Heart left ventricle (tissue), 16 donors: Measurements from ENCODE around the gene MYLK3. TPM values are rescaled to one million over a fixed set of nuclear protein-coding genes. Genes with fewer than 3 reads are reported as not detected.

ENCODE experiments used
- ATAC-seq, 4 donors: fragments of 200-7000 bp; cut with Tn5 transposase; one replicate each; pipeline ENCODE4 v1.9.1; 2020 to 2022; ENCODE audit warnings: moderate library complexity in 4 of 4, mild to moderate bottlenecking in 3 of 4, moderate number of reproducible peaks in 1 of 4
- DNase-seq, 5 donors: peaks; one replicate each; pipeline ENCODE4 v3.0.0-alpha.2; 2020
- H3K27ac ChIP-seq, 12 donors: fragments of 200-600 bp; sonication (generic) in 4 of 12; one replicate each; pipeline versions ENCODE4 v1.5.0 to v1.8.0; 2016 to 2022; ENCODE audit warnings: mild to moderate bottlenecking in 2 of 12
- H3K27me3 ChIP-seq, 9 donors: fragments of 200-600 bp; sonication (generic) in 2 of 9; one replicate each; pipeline versions ENCODE4 v1.5.1 to v1.8.0; 2016 to 2022; ENCODE audit warnings: mild to moderate bottlenecking in 3 of 9
- H3K36me3 ChIP-seq, 9 donors: fragments of 200-600 bp; sonication (generic) in 2 of 9; one replicate each; pipeline versions ENCODE4 v1.5.0 to v1.8.0; 2018 to 2022; ENCODE audit warnings: mild to moderate bottlenecking in 2 of 9
- H3K4me1 ChIP-seq, 12 donors: fragments of 200-600 bp; sonication (generic) in 4 of 12; one replicate each; pipeline versions ENCODE4 v1.5.0 to v1.8.0; 2016 to 2022; ENCODE audit warnings: mild to moderate bottlenecking in 3 of 12
- H3K4me3 ChIP-seq, 12 donors: fragments of 200-600 bp; sonication (generic) in 4 of 12; one replicate each; pipeline versions ENCODE4 v1.5.0 to v1.8.0; 2017 to 2022; ENCODE audit warnings: mild to moderate bottlenecking in 9 of 12, moderate library complexity in 4 of 12
- H3K9me3 ChIP-seq, 12 donors: fragments of 200-600 bp; sonication (generic) in 4 of 12; one replicate each; pipeline versions ENCODE4 v1.5.0 to v1.8.0; 2016 to 2022; ENCODE audit warnings: mild to moderate bottlenecking in 1 of 12
- POLR2A ChIP-seq, 2 donors: fragments of 450-650 bp; IDR thresholded peaks; one replicate each; pipeline ENCODE4 v1.6.1; 2017; ENCODE audit warnings: antibody characterized with exemption in 2 of 2, mild to moderate bottlenecking in 2 of 2, moderate library complexity in 2 of 2
- WGBS, 4 donors: extraction: QIAGEN DNeasy Blood & Tissue Kit in 2 of 4; methylation state at CpG; one replicate each; pipeline versions ENCODE4 v1.1.5 to v1.1.7; 2013 to 2018; 5-methylcytosine and 5-hydroxymethylcytosine counted together
- intact Hi-C, 10 donors: fragments of 100-400 bp; cut with DNase I; formaldehyde crosslinking; loops; one replicate each; pipeline versions ENCODE4 v1.11.1 to v1.14.2; 2022
- polyA plus RNA-seq, 2 donors: library from polyadenylated mRNA; stranded (reverse); fragments of 200-250 nt; gene quantifications; one replicate each; pipeline ENCODE4 v1.2.3, GENCODE V29; 2013
- total RNA-seq, 9 donors: library from RNA; depleted of rRNA in 2 of 9; stranded (reverse); fragments of >200 nt in 2 of 9; fragmentation: NEBNext Ultra II Directional in 3 of 9; extraction: Animal tissue kit (Norgen Biotek cat#: 25700) in 3 of 9; gene quantifications; one replicate each; pipeline versions ENCODE4 v1.1.0 to v1.2.4, GENCODE V29; 2016 to 2023
- TF ChIP-seq, protein P1 (sequence below), 12 donors: fragments of 200-600 bp; sonication (generic) in 4 of 12; IDR thresholded peaks; one replicate each; pipeline versions ENCODE4 v1.5.0 to v1.8.0; 2018 to 2022; ENCODE audit warnings: antibody characterized with exemption in 12 of 12, mild to moderate bottlenecking in 5 of 12
- donor health status: ischemic (EF 13 %, LVEDD 7.1; RV severe dilation, severe dysfunction).
- donor health status: healthy with polysubstance abuse.
- donor health status: DM: no; HTN: yes; CAD: no.
- donor health status: DM: no; HTN: no; CAD: no.
- donor health status: ischemic (EF 25% LVEDD 6.9; RV normal size, moderate dysfunction).
- donor health status: ischemic (EF 25% LVEDD 5.7; RV mildly dilated, moderate dysfunction).
- donor health status: healthy.
- donor health status: DM: yes; HTN: yes; CAD: no.
- donor health status: ischemic (EF 35%, LVEDD 5.7; RV mildly dilated, moderate dysfunction).
- donor health status: nonischemic (EF 11% LVEDD 7.7; RV severe dilation, severe dysfunction).
- donor health status: DM: yes; HTN: yes; CAD: no.
- donor health status: PGD.
- donor health status: ischemic (EF 29% LVEDD 5.4; RV normal size, mild dysfunction).
- donor health status: nonischemic (EF 23%, LVEDD 6.1; RV moderate dilation, normal function).

The MYLK3 gene
- total and polyA plus RNA-seq, 11 donors = 76.4 to 374 (median 231) TPM

DNA sequence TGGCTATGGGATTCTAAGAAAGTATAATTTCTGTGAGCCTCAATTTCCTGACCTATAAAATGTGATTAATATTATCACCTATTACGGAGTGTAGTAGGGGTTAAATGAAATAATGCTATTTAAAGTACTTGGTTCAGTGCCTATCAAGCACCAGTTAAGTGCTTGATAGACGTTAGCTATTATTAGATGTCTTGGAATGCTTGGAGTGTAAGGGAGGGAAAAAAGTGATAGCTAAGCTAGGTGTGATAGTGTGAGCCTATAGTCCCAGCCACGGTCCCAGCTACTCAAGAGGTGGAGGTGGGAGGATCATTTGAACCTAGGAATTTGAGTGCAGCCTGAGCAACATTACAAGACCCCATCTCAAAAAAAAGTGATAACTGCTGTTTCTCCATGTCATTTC lies 51.2 kb downstream of the MYLK3 start:
- peaks cover 0 to 22% (median 5%) of the 10 kb centered on the region in 12 donors for H3K4me1 ChIP-seq
- peak overlapping the region in 11 of 12 donors; percentile 2 to 60 (median 41) for H3K27ac ChIP-seq
- H3K4me3 ChIP-seq = no peak overlapping the region
- WGBS, 4 donors = 32 to 55% (median 43%) methylated on average over 3 of the region's 3 CpGs
- peaks cover 0 to 13% (median 0%) of the 10 kb centered on the region in 9 donors for H3K36me3 ChIP-seq
- no peaks in the 10 kb centered on the region for H3K27me3 ChIP-seq
- no peak for TF ChIP-seq POLR2A (IDR thresholded peaks at IDR 0.05)
- TF ChIP-seq, protein P1, sequence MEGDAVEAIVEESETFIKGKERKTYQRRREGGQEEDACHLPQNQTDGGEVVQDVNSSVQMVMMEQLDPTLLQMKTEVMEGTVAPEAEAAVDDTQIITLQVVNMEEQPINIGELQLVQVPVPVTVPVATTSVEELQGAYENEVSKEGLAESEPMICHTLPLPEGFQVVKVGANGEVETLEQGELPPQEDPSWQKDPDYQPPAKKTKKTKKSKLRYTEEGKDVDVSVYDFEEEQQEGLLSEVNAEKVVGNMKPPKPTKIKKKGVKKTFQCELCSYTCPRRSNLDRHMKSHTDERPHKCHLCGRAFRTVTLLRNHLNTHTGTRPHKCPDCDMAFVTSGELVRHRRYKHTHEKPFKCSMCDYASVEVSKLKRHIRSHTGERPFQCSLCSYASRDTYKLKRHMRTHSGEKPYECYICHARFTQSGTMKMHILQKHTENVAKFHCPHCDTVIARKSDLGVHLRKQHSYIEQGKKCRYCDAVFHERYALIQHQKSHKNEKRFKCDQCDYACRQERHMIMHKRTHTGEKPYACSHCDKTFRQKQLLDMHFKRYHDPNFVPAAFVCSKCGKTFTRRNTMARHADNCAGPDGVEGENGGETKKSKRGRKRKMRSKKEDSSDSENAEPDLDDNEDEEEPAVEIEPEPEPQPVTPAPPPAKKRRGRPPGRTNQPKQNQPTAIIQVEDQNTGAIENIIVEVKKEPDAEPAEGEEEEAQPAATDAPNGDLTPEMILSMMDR (IDR thresholded peaks at IDR 0.05) = no peak
- no peaks in the 10 kb centered on the region for H3K9me3 ChIP-seq
- intact Hi-C loops = loop anchor here in 5 of 10 donors (5.0 to 10.0 kb wide), 4 partner anchors 48 to 108 kb away; partner anchors contain the start of gene MYLK3 (in 3 of the 5)
- no peak for DNase-seq
- peak; percentile 32 to 72 (median 56) for ATAC-seq

DNA sequence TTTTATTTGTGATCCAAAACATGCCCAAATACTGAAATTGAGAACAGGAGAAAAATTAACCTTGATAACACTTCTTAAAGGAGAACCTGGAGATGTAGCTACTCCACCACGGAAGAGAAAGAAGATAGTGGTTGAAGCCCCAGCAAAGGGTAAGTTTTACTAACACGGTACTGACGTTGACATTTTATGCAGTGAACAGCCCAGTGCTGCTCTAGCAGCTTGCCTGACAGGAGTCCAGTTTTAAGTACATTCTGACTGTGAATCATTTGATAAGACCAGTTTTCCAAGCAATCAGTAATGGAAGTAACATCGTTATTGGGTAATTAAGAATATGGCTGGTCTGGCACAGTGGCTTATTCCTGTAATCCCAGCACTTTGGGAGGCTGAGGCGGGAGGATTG lies 52.2 kb downstream of the MYLK3 start:
- DNase-seq (no peak), ATAC-seq (peak in 3 of 4 donors; percentile 15 to 35 (median 30))
- Histone ChIP-seq H3K9me3 (no peaks in the 10 kb centered on the region), H3K27ac (peak overlapping the region in 8 of 12 donors; percentile 19 to 60 (median 52)), H3K36me3 (peaks cover 0 to 3% (median 0%) of the 10 kb centered on the region in 9 donors), H3K4me1 (peaks cover 0 to 26% (median 6%) of the 10 kb centered on the region in 12 donors), H3K4me3 (no peak overlapping the region), H3K27me3 (no peaks in the 10 kb centered on the region)
- intact Hi-C loops = loop anchor here in 5 of 10 donors (5.0 to 10.0 kb wide), 4 partner anchors 49 to 109 kb away; partner anchors contain the start of gene MYLK3 (in 3 of the 5)
- TF ChIP-seq, protein P1 (IDR thresholded peaks at IDR 0.05) = no peak
- no peak for TF ChIP-seq POLR2A (IDR thresholded peaks at IDR 0.05)
- WGBS, 4 donors = 54 to 68% (median 61%) methylated on average over 5 of the region's 5 CpGs

DNA sequence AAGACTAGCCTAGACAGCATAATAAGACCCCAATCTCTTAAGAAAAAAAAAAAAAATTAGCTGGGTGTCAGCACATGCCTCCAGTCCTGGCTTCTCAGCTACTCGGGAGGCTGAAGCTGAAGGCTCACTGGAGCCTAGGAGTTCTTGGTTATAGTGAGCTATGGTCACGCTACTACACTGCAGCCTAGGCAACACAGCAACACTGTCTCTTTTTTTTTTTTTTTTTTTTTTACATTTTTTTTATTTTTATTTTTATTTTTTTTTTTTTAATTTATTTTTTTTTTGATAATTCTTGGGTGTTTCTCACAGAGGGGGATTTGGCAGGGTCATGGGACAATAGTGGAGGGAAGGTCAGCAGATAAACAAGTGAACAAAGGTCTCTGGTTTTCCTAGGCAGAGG lies 54.5 kb downstream of the MYLK3 start:
- Histone ChIP-seq H3K27ac (no peak overlapping the region), H3K36me3 (no peaks in the 10 kb centered on the region), H3K4me1 (peaks cover 0 to 36% (median 15%) of the 10 kb centered on the region in 12 donors), H3K27me3 (no peaks in the 10 kb centered on the region), H3K4me3 (no peak overlapping the region), H3K9me3 (no peaks in the 10 kb centered on the region)
- ATAC-seq = no peak
- TF ChIP-seq POLR2A (IDR thresholded peaks at IDR 0.05) = no peak
- TF ChIP-seq, protein P1 (IDR thresholded peaks at IDR 0.05) = no peak
- WGBS, 4 donors = 84 to 94% (median 92%) methylated on average over 2 of the region's 2 CpGs
- intact Hi-C loops = loop anchor here in 4 of 10 donors (10.0 kb wide), 3 partner anchors 51 to 111 kb away; partner anchors contain the start of gene MYLK3 (in 2 of the 4)
- DNase-seq = no peak

DNA sequence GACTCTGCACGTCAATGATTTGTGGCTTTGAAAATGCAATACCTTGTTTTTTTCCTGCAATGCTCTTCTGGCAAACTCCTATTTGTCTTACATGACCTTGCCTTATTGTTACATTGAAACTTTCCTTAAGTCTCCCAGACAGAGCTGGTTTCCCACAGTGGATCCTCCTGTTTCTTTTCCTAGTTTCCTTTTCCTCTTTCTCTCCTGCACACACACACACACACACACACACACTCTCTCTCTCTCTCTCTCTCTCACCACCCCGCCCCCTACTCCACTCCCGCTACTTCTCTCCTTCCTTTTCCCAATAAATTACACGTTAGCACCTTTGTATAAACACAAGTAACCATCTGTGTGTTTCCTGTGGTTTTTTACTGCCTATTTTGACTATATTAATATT lies 56.4 kb downstream of the MYLK3 start:
- TF ChIP-seq, protein P1 (IDR thresholded peaks at IDR 0.05) = no peak
- TF ChIP-seq POLR2A (IDR thresholded peaks at IDR 0.05) = no peak
- ATAC-seq = no peak
- Histone ChIP-seq H3K27me3 (no peaks in the 10 kb centered on the region), H3K4me1 (peaks cover 0 to 45% (median 28%) of the 10 kb centered on the region in 12 donors), H3K27ac (no peak overlapping the region), H3K9me3 (no peaks in the 10 kb centered on the region), H3K4me3 (no peak overlapping the region), H3K36me3 (no peaks in the 10 kb centered on the region)
- WGBS, 4 donors = 58 to 68% (median 62%) methylated on average over 4 of the region's 4 CpGs
- no peak for DNase-seq
- intact Hi-C loops = loop anchor here in 4 of 10 donors (10.0 kb wide), 3 partner anchors 53 to 113 kb away; partner anchors contain the start of gene MYLK3 (in 2 of the 4)
